Mucosa of descending colon (tissue), 3 donors: ENCODE results near the gene SMG1. TPM values are rescaled to one million over a fixed set of nuclear protein-coding genes. Genes with fewer than 3 reads are reported as not detected.
"Not testable (repeated sequence)": the region's sequence is repeated elsewhere in the genome, so short reads cannot be mapped to it uniquely, and the experiment has no call there.

Experiments
- ATAC-seq: fragments of 200-7000 bp; cut with Tn5 transposase; one replicate; pipeline ENCODE4 v1.9.1; 2020; ENCODE audit warnings: mild to moderate bottlenecking, moderate library complexity
- DNase-seq, 3 donors: peaks; one replicate each; pipeline ENCODE4 v3.0.0-alpha.2; 2020
- H3K36me3 ChIP-seq: fragments of 200-600 bp; one replicate; pipeline ENCODE4 v1.8.0; 2021; ENCODE audit warnings: low read depth, mild to moderate bottlenecking
- H3K4me1 ChIP-seq: fragments of 200-600 bp; one replicate; pipeline ENCODE4 v1.8.0; 2021; ENCODE audit warnings: low read depth, mild to moderate bottlenecking
- H3K4me3 ChIP-seq: fragments of 200-600 bp; one replicate; pipeline ENCODE4 v1.8.0; 2021; ENCODE audit warnings: mild to moderate bottlenecking
- H3K9me3 ChIP-seq: fragments of 200-600 bp; one replicate; pipeline ENCODE4 v1.8.0; 2021; ENCODE audit warnings: mild to moderate bottlenecking
- intact Hi-C, 2 donors: fragments of 100-400 bp; cut with DNase I in 1 of 2; cut with micrococcal nuclease in 1 of 2; formaldehyde crosslinking; loops; one replicate each; pipeline versions ENCODE4 v1.11.0 to v1.11.1; 2022; cut with DNase I, micrococcal nuclease
- total RNA-seq, 3 donors: library from RNA; stranded (reverse); fragmentation: NEBNext Ultra II Directional in 2 of 3; extraction: Animal tissue kit (Norgen Biotek cat#: 25700) in 2 of 3; gene quantifications; one replicate each; pipeline versions ENCODE4 v1.2.1 to v1.2.4, GENCODE V29; 2021 to 2023
- TF ChIP-seq, protein P1 (sequence below): fragments of 200-600 bp; IDR thresholded peaks from one replicate; pipeline ENCODE4 v1.8.0; 2022; ENCODE audit warnings: antibody characterized with exemption, mild to moderate bottlenecking
- donor health status: DM: no; HTN: no; CAD: no; lungs with moderate emphysema.
- donor health status: DM: no; HTN: no; CAD: no.
- donor health status: DM: no; HTN: yes; CAD: no.

SMG1 gene
- total RNA-seq, 3 donors from 2014 or later: 94.8 to 147 (median 126) TPM

DNA sequence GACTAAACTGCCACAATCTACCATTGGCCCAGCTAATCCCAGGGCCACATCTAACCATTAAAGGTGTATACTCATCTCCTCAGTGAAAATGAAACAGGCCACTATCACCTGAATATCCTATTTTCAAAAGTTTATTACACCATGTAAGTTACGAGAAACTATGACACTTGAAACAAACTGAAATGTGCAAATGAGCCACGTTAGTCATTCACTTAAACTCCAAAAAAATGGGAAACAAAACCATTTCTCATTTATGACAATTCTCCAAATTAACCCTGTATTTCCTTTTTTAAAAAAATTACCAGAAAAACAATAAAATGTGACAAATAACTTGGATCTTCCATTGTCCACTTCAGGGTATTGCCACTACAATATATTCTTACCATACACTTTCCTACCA, 41.8 kb downstream of the SMG1 start:
- H3K36me3 ChIP-seq, H3K4me3 ChIP-seq, intact Hi-C loops, H3K4me1 ChIP-seq, ATAC-seq, DNase-seq, H3K9me3 ChIP-seq: not testable (repeated sequence)

DNA sequence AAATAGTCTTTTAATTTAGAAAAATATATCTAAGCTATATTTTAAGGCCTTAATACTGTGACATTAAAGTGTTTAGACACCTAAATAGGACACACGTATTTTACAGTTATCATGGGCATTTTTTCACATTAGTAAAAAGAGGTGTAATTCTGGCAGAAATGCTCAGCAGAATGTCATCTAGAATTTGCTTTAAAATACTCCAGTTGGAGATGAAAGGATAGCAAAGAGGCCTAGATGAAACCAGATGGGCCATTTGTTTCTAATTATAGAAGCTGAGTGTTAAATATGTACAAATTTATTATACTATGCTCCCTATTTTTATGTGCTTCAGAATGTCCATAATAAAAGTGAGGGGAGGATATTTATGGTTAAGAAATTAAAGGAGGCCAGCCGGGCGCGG, 48.5 kb downstream of the SMG1 start:
- intact Hi-C loops, H3K9me3 ChIP-seq, H3K4me1 ChIP-seq, ATAC-seq, DNase-seq, H3K4me3 ChIP-seq, H3K36me3 ChIP-seq: not testable (repeated sequence)

DNA sequence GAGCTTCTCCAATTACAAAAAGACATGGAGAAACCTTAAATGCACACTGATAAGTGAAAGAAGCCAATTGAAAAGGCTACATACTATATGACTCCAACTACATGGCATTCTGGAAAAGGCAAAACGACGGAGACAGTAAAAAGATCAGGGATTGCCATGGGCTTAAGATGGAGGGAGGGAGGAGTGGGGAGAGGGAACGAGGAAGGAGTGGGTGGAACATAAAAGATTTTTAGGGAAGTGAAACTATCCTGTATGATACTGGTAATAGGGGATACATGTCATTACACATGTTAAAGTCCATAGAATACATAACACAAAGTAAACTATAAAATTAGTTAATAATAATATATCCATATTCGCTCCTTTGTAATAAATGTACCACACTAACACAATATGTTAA, 48.9 kb downstream of the SMG1 start:
- H3K4me3 ChIP-seq, H3K4me1 ChIP-seq, ATAC-seq, H3K9me3 ChIP-seq, H3K36me3 ChIP-seq, intact Hi-C loops, DNase-seq: not testable (repeated sequence)

DNA sequence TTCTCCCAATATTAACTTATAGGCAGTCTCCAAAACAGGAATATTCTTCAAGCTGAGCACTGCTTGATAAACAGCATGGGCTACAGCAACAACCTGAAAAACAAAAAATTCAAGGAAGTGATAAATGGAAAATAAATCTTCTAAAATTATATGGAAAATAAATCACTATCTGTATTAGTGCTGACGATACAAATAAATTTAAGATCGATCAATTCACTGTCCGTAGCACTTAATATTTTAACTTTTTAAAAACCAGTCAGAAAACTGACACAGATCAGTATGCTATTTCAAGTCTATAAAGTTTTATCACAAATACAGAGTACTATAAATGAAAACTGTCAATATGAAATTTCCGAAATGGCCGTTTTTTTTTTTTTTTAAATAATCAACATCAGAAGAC, 49.9 kb downstream of the SMG1 start:
- H3K4me3 ChIP-seq, H3K36me3 ChIP-seq, ATAC-seq, H3K9me3 ChIP-seq, H3K4me1 ChIP-seq, DNase-seq, intact Hi-C loops: not testable (repeated sequence)

DNA sequence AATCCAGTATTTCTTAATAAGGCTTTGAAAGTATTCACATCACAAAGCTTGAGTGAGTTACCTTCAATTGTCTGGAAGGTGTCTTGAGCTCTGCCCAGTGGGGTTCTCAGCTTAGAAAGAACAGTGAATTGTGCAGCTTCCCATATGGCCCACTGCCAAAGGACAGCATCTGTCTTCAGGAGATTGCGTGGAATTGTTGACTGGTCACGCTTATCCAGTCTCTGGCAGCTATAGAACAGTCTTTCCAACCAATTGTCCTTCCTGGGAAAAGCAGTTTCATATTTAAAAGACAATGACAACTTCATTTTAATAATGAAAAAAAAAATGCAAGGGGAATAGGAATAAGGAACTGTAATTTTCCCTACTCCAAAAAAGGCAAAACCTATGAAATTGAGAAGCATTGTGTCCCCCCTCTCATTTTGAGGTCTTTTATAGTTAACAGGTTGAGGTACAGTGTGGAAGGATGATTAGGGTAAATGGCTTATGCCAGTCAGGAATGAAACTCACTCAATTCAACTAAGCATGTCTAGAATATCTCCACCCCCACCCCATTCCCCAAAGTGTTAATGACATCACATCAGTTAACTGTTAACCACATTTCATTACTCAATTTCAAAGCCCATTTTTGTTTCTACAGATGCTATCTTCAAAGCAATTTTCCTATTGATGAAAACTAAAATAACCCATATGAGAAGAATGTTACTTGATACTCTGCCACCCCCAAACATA, 57.0 kb downstream of the SMG1 start:
- H3K4me3 ChIP-seq, intact Hi-C loops, H3K36me3 ChIP-seq, H3K9me3 ChIP-seq, H3K4me1 ChIP-seq, DNase-seq, ATAC-seq: not testable (repeated sequence)

DNA sequence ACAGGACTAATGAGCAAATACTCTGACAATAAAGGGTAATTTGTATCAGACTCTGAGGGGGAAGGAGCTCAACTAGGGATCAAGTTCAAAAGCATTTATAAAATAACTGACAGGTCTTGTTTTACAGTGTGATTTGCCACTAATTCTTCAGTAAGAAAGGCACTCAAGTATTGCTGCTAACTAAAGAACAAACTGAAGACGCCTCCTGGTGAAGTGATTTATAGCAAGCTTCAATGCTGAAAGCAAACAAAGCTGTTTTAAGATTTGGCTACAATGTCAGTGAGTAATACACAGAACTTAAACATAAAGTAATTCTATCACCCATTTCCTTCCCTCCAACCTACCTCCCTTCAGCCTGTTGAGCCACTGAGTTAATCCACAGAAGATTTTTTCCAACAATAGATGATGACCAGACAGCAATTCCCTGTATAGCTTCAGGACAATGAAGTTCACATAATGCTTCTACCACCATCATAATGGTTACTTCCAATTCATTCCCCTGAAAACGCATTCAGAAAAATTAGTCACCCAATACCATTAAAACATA, 59.9 kb downstream of the SMG1 start:
- DNase-seq: not testable (repeated sequence)

DNA sequence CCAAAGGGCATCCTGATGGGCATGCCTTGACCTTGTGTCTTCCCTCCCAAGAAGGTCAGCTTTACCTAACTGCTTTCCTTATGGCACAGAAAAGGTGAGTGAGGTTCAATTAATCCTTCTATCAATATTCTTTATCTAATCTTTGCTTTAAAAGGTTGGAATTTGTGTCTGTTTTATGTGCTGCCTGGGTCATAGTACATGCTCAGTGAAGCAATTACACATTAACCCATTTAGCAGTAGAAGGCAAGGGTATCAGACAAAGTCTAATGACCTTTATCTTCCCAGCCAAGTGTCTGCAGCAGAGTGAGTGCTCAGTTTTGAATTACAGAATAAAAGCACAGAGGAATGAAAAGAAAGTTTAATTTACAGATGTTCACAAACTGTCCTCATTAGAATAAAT, 63.3 kb downstream of the SMG1 start:
- DNase-seq, H3K36me3 ChIP-seq, H3K4me3 ChIP-seq, H3K4me1 ChIP-seq, intact Hi-C loops, H3K9me3 ChIP-seq, ATAC-seq: not testable (repeated sequence)

More for the DNA sequence above, 59.9 kb downstream of the SMG1 start:
- H3K9me3 ChIP-seq, ATAC-seq, H3K36me3 ChIP-seq, intact Hi-C loops, H3K4me1 ChIP-seq, H3K4me3 ChIP-seq: not testable (repeated sequence)

DNA sequence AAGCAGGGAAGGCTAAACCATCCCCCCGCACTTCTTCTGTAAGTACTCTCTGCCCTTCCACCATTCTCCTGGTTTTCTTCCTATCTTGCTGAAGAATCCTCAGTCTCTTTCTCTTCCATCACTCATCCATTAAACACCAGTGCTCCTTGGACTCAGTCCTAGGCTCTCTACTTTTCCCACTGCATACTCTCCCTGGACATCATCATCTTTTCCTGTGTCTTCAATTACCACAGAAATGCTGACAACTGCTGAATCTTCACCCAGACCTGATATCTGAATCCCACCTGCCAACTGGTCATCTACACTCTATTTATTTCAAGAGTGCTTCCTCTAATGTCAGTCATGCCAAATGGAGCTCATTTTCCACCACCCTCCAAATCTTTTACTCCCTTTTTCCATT, 71.0 kb downstream of the SMG1 start:
- Histone ChIP-seq H3K9me3 (no peaks in the 10 kb centered on the region), H3K4me3 (no peak overlapping the region), H3K4me1 (no peaks in the 10 kb centered on the region), H3K36me3 (peaks cover 14% of the 10 kb centered on the region)
- intact Hi-C loops: loop anchor here in 1 of 2 donors (10.0 kb wide), 1 partner anchor 50 kb away; the partner anchor contains the start of gene ARL6IP1
- no peak for ATAC-seq
- no peak for DNase-seq
- TF ChIP-seq, protein P1, sequence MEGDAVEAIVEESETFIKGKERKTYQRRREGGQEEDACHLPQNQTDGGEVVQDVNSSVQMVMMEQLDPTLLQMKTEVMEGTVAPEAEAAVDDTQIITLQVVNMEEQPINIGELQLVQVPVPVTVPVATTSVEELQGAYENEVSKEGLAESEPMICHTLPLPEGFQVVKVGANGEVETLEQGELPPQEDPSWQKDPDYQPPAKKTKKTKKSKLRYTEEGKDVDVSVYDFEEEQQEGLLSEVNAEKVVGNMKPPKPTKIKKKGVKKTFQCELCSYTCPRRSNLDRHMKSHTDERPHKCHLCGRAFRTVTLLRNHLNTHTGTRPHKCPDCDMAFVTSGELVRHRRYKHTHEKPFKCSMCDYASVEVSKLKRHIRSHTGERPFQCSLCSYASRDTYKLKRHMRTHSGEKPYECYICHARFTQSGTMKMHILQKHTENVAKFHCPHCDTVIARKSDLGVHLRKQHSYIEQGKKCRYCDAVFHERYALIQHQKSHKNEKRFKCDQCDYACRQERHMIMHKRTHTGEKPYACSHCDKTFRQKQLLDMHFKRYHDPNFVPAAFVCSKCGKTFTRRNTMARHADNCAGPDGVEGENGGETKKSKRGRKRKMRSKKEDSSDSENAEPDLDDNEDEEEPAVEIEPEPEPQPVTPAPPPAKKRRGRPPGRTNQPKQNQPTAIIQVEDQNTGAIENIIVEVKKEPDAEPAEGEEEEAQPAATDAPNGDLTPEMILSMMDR: no peak

DNA sequence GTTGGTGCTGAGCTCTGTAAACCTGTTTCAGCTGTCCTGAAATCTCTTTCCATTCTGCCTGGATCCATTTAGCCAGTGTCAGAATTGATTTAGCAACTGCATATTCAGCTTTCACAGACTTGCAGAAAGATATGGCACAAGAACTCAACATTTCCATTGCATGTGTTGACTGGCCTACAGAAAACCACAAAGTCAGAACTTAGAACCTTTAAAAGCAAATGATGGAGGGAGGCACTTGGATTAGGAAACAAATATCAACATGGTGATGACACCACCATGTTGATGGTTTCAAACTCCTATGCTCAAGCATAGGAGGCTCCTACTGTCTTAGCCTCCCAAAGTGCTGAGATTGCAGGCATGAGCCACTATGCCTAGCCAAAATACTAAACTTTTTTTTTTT, 72.5 kb downstream of the SMG1 start:
- TF ChIP-seq, protein P1: no peak
- intact Hi-C loops: loop anchor here in 1 of 2 donors (10.0 kb wide), 1 partner anchor 49 kb away; the partner anchor contains the start of gene ARL6IP1
- DNase-seq (no peak), ATAC-seq (no peak)
- Histone ChIP-seq H3K36me3 (peaks cover 20% of the 10 kb centered on the region), H3K4me1 (no peaks in the 10 kb centered on the region), H3K9me3 (no peaks in the 10 kb centered on the region), H3K4me3 (no peak overlapping the region)
